Umbilical cord (tissue), 2 donors: ENCODE measurements around the gene HERC4. TPM values are rescaled to one million over a fixed set of nuclear protein-coding genes. Genes with fewer than 3 reads are reported as not detected.
"Not testable (repeated sequence)": the region's sequence is repeated elsewhere in the genome, so short reads cannot be mapped to it uniquely, and the experiment has no call there.

Experiments used
- DNase-seq: peaks from one replicate; pipeline ENCODE4 v3.0.0-alpha.2; 2015; ENCODE audit warnings: low spot score
- total RNA-seq: library from RNA; depleted of rRNA; stranded (reverse); fragments of >200 nt; gene quantifications from one replicate; pipeline ENCODE4 v1.2.3, GENCODE V29; 2014; ENCODE audit warnings: low replicate concordance; ENCODE audit not compliant: insufficient read depth

Gene HERC4
- total RNA-seq, 1 donor from 2014 or later, result 102 TPM

DNA sequence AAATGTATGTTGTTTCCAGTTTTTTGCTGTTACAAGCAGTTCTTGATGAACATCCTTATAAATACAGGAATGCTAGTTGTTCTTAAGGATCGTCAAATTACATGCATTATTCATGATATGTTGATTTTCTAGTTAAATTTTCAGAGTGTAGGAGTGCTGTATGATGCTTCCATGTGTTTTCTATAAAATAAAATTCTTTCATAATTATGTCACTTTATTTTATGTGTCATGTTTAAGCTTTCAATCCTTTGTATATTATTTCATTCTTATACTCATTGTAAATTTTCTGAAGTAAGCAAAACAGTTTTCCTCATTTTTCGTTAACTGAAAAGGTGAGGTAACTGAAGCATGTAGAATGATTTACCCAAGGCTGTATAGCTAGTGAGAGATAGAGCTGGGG is 17.4 kb upstream of the HERC4 start:
- DNase-seq, result no peak

DNA sequence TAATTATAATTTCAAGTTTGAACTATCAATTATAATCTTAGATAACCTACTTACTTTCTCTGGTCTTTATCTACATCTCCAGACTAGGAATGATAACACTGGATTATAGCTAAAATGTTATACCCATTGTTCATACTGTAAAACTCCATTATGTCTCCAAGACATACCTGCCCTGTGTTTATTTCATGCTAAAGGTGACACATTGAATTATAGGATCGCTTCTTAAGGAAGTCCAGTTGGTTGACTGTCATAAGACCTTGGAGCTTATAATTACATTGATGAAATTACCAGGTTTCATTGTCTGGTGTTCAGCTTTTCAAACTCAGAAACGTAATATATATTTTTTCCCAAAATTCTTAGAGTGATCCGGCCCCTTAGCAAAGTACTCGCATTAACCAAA is 15.5 kb upstream of the HERC4 start:
- DNase-seq, result no peak

DNA sequence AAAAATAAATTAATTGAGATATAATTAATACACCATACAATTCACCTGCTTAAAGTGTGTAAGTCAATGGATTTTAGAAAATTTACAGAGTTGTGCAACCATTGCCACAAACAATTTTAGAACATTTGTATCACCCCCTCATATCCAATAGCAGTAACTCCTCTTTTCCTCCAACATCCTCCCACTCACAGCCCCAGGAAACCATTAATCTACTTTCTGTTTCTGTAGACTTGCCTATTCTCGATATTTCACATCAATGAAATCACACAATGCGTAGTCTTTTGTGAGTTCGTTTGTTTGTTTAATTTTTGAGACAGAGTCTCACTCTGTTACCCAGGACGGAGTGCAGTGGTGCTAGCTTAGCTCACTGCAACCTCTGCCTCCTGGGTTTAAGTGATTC is 13.7 kb upstream of the HERC4 start:
- DNase-seq, result no peak

DNA sequence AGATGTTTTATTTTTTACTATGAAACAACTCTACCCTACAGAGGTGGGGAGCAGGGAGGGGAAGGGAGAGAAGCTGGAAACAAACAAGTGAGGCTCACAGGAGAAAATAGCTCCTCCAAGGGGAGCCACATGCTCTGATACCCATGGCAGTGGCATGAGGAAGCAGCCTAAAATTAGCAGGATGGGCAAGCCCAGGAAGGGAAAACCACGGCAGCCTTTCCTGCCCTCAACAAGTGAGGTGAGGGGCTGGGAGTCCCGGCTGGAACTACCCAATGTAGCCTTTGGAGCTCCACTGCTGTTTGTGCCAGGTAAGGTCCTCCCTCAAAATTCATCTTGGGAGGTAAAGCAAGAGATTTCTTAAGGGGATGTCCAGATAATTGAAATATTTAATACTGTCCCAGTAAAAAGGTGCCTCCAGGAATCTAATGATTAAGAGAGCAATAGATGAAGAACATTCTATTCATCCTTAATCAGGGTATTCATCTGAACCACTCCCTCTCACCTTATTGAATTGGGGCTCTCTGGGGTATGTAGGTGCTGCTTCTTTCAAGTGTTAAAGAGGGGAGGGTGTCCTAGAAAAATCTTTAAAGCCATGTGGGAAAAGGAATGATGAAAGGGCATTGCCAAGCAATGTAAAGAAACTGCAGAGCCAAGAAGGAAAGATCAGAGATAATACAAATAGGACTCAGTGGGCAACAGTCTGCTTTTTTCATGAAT is 12.8 kb upstream of the HERC4 start:
- DNase-seq, result no peak

DNA sequence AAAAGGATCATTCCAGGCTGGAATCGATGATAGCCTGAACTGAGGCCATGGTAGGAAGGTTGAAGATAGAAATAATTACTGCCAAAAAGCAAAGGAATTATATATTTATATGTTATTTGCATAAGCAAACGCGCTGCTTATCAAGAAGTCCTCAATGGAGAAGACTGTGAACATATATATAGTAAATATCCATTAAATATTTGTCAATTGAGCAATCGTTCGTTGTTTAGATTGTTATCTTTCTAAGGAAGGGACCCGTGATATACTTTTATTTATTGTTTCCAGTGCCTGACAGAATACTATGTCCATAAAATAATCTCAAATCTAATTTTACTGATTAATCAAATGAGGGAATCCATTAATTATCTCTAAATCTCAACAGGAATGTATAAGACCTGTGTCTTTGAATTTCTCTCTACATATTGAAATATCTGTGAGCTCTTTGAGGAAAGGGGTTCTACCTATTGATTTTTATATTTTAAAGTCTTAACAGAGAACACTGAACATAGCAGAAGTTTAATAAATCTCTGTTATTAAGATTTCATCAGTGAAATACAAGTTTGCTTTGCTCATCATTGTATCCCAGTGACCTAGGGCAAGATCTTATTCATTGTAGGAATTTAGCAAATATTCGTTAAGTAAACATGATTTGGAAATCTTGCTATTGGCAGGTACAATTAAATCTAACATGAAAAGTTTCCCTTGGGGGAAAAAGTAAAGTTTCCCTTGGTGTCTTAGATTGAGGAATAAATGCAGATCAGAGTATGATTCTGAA is 12.0 kb upstream of the HERC4 start:
- DNase-seq, result no peak

DNA sequence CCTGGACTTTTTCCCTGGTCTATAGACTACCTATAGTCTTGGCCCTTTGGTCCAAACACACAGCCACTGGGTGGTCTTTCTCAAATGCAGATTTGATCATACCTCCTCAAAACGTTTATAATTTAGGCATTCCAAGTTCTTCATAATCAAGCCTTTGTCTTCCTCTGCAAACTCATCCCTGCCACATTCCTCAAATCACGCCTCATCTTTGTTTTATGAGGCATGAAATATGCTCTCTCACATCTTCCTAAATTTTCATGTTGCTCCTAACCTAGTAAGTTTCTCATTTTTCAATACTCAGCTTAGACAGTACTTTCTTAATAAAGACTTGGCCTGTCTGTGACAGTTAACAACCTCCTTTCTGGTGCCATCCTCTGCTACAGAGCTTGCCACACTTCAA is 10.9 kb upstream of the HERC4 start:
- DNase-seq, result no peak

DNA sequence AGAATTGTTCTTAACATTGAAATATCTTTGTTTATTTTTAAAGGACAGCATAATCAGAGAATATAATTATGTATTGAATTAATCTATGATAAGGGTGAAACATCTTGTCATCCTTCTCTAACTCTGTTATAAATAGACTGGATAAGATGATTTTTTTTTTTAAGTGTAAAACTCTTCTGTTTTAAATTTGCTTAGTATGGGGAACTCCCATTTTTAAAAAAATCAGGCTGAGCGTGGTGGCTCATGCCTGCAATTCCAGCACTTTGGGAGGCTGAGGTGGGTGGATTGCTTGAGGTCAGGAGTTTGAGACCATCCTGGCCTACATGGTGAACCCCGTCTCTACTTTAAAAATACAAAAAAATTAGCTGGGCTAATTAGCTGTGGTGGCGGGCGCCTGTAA is 9.4 kb upstream of the HERC4 start:
- DNase-seq, result no peak

DNA sequence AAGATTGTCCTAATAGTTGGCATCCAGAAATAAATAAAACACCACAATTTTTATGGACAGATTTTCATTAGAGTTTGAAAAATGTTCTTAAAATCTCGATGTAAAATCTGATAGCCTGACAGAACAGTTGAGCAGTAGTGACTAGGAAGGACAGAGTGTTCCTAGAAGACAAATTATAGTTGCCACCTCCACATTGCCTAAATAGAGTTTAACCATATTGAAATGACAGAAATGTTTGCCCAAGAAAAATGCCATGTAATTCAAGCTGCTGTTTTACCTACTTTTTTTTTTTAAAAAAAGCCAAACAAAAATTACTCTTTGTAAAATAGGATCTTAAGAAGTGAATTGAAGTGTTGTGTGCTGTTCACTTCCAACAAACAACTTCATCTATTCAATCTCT is 8.9 kb upstream of the HERC4 start:
- no peak for DNase-seq

DNA sequence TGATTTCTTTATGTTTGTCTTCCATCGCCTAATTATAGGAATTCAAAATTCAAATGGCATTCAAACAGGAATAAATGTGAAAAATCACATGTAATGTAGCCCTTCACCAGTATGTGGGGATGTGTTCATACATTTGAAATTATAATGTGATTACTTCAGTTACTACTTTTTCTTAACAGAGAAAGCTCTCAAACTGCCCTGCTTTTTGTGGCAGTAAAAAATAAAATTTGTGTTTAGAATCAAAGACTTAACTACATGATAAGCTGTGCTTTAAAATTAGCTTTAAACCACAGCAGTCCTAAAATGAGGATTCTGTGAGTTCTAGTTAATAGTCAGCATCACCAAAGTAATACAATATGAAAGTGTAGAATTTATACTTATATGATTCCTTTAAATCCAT is 7.8 kb upstream of the HERC4 start:
- DNase-seq, result peak; percentile 66

DNA sequence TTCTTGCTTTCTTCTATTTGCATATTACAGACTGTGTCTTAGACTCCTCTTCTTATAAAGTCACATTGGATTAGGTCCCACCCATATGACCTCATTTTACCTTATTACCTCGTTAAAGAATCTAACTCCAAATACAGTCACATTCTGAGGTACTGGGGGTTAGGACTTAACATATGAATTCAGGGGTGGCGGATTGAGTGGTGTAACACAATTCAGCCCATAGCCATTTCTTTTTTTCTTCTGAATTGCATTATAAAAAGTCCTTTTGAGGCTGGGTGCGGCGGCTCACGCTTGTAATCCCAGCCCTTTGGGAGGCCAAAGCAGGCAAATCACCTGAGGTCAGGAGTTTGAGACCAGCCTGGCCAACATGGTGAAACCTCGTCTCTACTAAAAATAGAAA is 6.8 kb upstream of the HERC4 start:
- DNase-seq, result no peak

DNA sequence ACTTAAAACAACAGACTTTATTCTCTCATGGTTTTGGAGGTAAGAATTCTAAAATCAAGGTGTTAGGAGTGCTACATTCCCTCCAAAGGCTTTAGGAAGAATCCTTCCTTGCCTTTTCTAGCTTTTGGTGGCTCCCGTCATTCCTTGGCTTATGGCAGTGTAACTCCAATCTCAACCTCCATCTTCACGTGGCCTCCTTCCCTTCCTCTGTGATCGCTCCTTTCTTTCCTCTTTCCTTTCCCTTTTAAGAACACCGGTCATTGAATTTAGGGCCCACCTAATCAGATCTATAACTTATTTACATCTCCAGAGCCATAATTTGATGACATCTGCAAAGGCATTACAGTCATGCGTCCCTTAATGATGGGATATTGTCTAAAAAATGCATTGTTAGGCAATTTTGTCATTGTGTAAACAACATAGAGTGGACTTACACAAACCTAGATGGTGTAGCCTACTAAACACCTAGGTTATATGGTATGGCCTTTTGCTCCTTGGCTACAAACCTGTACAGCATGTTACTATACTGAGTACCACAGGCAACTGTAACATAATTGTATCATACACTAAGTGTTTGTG is 5.9 kb upstream of the HERC4 start:
- DNase-seq, result no peak

DNA sequence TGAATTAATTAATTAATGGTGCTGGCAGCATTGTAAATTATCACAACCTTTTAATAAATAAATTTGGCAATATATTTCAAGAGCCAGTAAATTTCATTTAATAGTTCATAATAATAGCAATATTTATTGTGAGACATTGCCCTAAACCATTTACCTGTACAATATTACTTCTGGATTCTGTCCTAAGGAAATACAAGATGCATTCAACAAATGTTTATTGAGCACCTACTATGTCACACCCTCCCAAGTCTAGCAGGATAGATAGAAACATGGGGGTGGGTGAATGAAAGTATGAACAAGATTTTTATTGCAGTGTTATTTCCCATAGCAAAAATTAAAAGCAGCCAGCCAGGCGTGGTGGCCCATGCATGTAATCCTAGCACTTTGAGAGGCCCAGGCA is 4.4 kb upstream of the HERC4 start:
- no peak for DNase-seq

DNA sequence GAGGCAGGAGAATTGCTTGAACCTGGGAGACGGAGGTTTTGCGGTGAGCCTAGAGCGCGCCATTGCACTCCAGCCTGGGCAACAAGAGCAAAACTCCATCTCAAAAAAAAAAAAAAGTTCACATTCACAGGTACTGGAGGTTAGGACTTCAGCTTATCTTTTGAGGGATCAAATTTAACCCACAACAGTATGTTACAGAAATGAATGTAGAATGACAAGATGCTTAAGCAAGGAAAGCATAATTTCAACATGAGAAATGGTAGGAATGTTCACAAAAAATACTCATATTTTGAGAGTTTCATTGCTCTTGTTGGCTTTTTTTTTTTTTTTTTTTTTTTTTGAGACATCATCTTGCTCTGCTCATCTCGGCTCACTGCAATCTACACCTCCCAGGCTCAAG is 1.9 kb upstream of the HERC4 start:
- DNase-seq, result no peak

DNA sequence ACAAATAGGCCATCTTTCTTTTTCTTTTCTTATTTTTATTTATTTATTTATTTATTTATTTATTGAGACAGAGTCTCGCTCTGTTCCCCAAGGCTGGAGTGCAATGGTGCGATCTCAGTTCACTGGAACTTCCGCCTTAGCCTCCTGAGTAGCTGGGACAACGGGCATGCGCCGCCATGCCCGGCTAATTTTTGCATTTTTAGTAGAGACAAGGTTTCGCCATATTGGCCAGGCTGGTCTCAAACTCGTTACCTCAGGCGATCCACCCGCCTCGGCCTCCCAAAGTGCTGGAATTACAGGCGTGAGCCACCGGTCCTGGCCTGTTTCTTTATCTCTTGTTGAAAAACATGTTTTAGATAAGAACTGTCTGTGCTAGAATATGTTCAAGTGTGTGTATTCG is 998 bp upstream of the HERC4 start:
- DNase-seq, result not testable (repeated sequence)

DNA sequence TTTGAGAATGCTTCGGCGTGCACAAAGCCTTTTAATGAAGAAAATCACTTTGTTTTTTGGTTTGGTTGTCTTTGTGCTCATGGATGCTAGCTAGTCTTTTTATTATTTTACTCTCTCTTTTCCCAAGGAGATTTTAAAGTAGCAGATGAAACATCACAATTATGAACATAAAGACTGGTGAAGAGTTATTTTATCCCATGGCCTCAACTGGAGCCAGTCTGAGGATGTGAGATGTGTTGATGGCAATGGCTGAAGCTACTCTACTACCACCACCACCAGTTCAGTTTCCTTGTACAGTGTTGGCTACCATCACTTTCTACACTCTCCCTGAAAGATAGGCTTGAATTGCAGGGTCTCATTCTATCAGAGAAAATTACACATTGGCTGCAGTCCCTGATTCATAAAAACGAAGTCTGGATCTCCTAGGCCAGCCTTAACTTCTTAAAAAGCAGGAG is 494 bp upstream of the HERC4 start:
- no peak for DNase-seq

DNA sequence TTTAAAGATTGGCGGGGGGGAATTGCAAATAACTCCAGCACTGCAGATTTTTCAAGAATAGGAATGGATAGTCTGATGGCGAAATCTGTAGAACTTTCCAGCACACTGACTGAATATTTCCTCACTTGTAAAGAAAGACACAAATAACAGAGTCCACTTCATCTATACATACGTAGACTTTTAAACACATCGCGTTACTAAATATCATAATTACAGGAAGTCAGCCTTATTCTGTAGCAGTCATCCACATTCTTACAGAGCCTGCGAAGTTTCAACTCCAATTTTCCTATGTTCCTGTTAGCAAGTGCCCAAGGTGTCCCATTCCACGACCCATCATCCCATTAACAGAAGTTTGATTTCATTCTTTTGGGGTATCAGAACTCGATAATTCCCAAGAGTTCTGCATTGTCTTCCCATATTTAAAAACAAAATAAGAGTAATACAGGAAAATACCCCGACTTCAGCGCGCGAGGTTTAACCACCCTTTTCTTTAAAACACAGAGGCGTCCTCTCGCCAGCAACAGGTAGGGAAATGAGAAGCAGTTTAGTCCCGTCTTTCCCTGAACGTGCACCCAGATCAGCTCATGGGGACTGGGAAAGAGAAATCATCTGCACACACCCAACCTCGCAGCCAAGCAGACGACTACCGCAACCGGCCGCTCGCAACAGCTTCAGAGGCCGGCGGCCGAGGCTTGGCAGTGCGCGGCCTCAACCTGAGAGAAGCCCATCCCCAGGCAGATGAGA is 880 bp downstream of the HERC4 start:
- DNase-seq, result peak; percentile 42

DNA sequence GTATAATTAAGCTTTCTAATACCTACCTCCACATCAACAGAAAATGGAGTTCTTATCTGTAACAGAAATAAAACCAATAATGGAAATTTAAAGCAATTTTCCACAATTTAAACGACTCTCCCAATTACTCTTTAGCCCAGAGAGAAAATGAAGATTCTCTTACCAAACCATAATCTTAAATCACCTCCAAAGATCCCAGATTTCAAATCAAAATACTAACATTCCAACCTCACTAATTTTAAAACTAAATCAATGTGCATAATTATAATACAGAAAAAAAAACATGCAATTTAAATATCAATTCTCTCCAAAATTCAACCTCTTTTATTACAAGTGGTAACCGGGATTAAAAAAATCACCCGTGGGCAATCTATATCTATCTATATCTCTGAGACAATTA is 1.5 kb downstream of the HERC4 start:
- DNase-seq, result no peak

DNA sequence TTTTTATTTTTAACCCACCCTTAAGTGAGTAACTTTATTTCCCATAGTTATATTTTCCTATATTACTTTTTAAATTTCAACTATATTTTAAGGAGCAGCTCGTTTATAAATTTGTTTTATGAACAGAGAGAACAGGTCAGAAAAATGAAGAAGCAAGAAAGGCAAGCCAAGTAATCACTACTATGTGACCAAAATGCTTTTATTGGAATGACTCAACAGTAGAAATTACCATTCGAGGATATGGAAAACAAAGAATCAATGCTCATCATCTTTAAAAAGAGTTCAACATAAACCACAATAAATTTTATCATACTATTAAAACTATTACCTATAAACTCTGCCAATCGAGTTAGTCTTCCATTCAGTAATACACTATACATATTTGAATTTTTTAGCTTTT is 7.6 kb downstream of the HERC4 start:
- DNase-seq, result no peak

DNA sequence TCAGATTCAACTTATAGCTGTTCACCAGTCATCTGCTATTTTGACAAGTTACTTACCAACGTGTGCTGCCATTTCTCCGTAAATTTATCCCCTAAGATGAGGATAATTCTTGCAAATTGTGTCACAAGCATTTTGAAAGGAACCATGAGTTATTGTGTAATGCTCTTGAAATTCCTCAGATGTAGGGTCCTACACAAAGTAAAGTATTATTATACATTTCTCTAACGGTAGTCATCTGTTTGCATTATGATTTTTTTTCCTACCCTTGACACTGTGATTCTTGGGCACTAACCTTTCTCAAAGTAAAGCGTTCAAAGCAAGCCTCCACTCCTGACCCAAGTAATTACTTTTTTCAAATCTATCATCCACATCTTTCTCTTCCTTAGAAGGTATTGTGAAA is 8.1 kb downstream of the HERC4 start:
- no peak for DNase-seq

DNA sequence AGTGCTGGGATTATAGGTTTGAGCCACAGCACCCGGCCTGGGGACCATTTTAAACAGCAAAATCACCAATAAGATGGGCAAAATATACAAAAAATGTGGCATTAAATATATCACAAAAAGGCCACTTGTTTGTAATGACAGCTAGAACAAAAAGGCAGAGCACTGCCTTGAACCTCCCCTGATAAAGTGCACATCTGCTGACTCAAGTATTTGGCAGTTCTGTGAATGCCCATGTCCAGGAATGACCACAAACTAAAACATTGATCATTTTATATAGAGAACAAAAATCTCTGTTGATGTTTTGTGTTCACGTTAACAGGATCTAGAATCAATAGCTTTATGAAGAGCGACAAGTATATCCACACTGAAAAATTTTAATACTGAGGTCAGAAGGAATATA is 21.5 kb downstream of the HERC4 start:
- no peak for DNase-seq

DNA sequence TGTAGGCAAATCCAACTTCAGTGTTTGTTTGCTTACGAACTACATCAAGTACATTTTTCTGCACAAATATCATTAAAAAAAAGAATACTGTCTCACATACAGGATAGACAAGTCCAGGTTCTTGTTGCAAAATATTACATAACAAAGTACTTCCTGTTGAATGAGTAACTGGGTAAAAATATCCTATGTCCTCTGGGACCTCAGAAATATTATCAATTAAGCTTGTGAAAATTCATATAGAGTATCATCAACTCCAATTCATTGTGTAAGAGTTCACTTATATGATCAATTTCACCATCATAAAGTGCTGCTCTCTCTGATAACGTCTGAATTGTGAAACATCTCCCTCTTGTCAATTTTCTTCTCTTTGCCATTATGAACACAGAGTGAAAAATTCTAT is 22.6 kb downstream of the HERC4 start:
- no peak for DNase-seq
